HEK293 (cell line): Measurements from ENCODE around the gene PRPF18.

ENCODE experiments used
- CTCF ChIA-PET: fragments of 350-600 bp; formaldehyde crosslinking; extraction: SDS; loops from one replicate; lab custom pipeline; 2021; ENCODE audit warnings: antibody characterized with exemption; lab: Yijun Ruan, JAX
- POLR2A ChIA-PET: fragments of 300-600 bp; formaldehyde crosslinking; extraction: SDS; loops from one replicate; lab custom pipeline; 2020; ENCODE audit warnings: antibody characterized with exemption, inconsistent platforms; lab: Yijun Ruan, JAX
- H3K27ac ChIP-seq: fragments of 200-500 bp; sonication (Bioruptor generic); 2 replicates; pipeline ENCODE4 v1.5.1; 2014; ENCODE audit warnings: low read depth, low read length, control low read depth, inconsistent platforms; ENCODE audit errors: extremely low read depth
- H3K36me3 ChIP-seq, 2 experiments: fragments of 200-500 bp in 1 of 2; sonication (Bioruptor generic) in 1 of 2; 1 replicate in 1 of 2; 2 replicates in 1 of 2; pipeline ENCODE4 v1.5.1; 2014 to 2017; ENCODE audit warnings: inconsistent platforms in 2 of 2, low read length in 2 of 2; ENCODE audit not compliant: control insufficient read depth in 2 of 2, insufficient read depth in 1 of 2
- H3K4me1 ChIP-seq: fragments of 200-500 bp; sonication (Bioruptor generic); 2 replicates; pipeline ENCODE4 v1.5.1; 2014; ENCODE audit warnings: mild to moderate bottlenecking, low read length, inconsistent platforms; ENCODE audit not compliant: control insufficient read depth, insufficient read depth
- H3K4me3 ChIP-seq: 2 replicates; pipeline ENCODE4 v1.5.1; 2011; ENCODE audit warnings: low read depth, mild to moderate bottlenecking, control low read depth, low read length, moderate library complexity
- H3K9me3 ChIP-seq: fragments of 200-500 bp; sonication (Bioruptor generic); 2 replicates; pipeline ENCODE4 v1.5.1; 2014; ENCODE audit warnings: low read depth, low read length, inconsistent platforms; ENCODE audit not compliant: control insufficient read depth, insufficient read depth
- FEZF1 ChIP-seq: fragments of 450-650 bp; formaldehyde crosslinking; IDR thresholded peaks from 2 replicates; pipeline ENCODE4 v1.5.1; 2016; ENCODE audit warnings: missing biosample characterization, missing genetic modification characterization
- GLIS1 ChIP-seq: fragments of 450-650 bp; formaldehyde crosslinking; IDR thresholded peaks from 2 replicates; pipeline ENCODE4 v1.5.1; 2016; ENCODE audit warnings: missing biosample characterization, missing genetic modification characterization
- PRDM4 ChIP-seq: fragments of 450-650 bp; formaldehyde crosslinking; IDR thresholded peaks from 2 replicates; pipeline ENCODE4 v1.5.1; 2017; ENCODE audit warnings: missing biosample characterization, missing genetic modification characterization
- ZBTB17 ChIP-seq: fragments of 450-650 bp; formaldehyde crosslinking; IDR thresholded peaks from 2 replicates; pipeline ENCODE4 v1.5.1; 2016; ENCODE audit warnings: missing biosample characterization, missing genetic modification characterization
- ZNF16 ChIP-seq: fragments of 450-650 bp; formaldehyde crosslinking; IDR thresholded peaks from 2 replicates; pipeline ENCODE4 v1.5.1; 2016; ENCODE audit warnings: low read depth, missing biosample characterization, missing genetic modification characterization
- ZNF19 ChIP-seq: fragments of 450-650 bp; formaldehyde crosslinking; IDR thresholded peaks from 2 replicates; pipeline ENCODE4; 2016; ENCODE audit warnings: missing biosample characterization, missing genetic modification characterization, low read depth
- ZNF202 ChIP-seq: fragments of 450-650 bp; formaldehyde crosslinking; IDR thresholded peaks from 2 replicates; pipeline ENCODE4 v1.5.1; 2016; ENCODE audit warnings: missing biosample characterization, missing genetic modification characterization, borderline replicate concordance
- ZNF404 ChIP-seq: fragments of 450-650 bp; formaldehyde crosslinking; IDR thresholded peaks from 2 replicates; pipeline ENCODE4 v1.5.1; 2017; ENCODE audit warnings: missing biosample characterization, missing genetic modification characterization
- ZNF449 ChIP-seq: fragments of 450-650 bp; formaldehyde crosslinking; IDR thresholded peaks from 2 replicates; pipeline ENCODE4 v1.5.1; 2017; ENCODE audit warnings: missing biosample characterization, mild to moderate bottlenecking, missing genetic modification characterization, moderate library complexity
- ZSCAN16 ChIP-seq: fragments of 450-650 bp; formaldehyde crosslinking; IDR thresholded peaks from 2 replicates; pipeline ENCODE4 v1.5.1; 2016; ENCODE audit warnings: missing biosample characterization, missing genetic modification characterization
- TF ChIP-seq, protein P1 (sequence below): fragments of 450-650 bp; formaldehyde crosslinking; IDR thresholded peaks from 2 replicates; pipeline ENCODE4 v1.5.1; 2016; ENCODE audit warnings: missing biosample characterization, missing genetic modification characterization
- TF ChIP-seq, protein P2 (sequence below): fragments of 450-650 bp; formaldehyde crosslinking; optimal IDR thresholded peaks from 2 replicates; pipeline ENCODE3; 2016; ENCODE audit warnings: missing biosample characterization, mild to moderate bottlenecking, missing genetic modification characterization

PRPF18 gene

DNA sequence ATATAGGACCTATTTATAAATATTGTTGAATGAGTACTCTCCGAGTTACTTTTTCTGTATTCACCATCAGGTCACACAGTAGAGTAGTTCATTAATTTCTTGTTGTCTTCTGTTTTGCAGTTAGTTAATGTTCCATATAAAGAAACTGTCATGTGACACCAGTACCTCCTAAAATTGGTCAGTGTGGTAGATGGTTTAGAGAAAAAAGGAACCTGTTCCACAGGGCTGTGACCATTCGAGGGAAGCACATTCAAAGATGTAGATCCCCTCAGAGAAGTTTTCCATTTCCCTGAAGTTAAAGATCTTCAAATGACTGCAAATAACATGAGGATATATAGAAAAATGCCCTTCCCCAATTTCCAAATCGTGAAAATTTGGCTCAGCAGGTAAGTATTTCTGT lies 45.7 kb downstream of the PRPF18 start:
- TF ChIP-seq ZNF404 = no peak
- no peak for TF ChIP-seq FEZF1 (tag by site-specific recombination)
- TF ChIP-seq, protein P1, sequence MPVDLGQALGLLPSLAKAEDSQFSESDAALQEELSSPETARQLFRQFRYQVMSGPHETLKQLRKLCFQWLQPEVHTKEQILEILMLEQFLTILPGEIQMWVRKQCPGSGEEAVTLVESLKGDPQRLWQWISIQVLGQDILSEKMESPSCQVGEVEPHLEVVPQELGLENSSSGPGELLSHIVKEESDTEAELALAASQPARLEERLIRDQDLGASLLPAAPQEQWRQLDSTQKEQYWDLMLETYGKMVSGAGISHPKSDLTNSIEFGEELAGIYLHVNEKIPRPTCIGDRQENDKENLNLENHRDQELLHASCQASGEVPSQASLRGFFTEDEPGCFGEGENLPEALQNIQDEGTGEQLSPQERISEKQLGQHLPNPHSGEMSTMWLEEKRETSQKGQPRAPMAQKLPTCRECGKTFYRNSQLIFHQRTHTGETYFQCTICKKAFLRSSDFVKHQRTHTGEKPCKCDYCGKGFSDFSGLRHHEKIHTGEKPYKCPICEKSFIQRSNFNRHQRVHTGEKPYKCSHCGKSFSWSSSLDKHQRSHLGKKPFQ (tag by site-specific recombination) = no peak
- TF ChIP-seq ZNF19 (tag by site-specific recombination) = no peak
- no peak for TF ChIP-seq ZSCAN16
- TF ChIP-seq PRDM4 (tag by site-specific recombination) = no peak
- TF ChIP-seq ZNF16 (tag by site-specific recombination) = no peak
- POLR2A ChIA-PET = no interaction called here
- no peaks in the 10 kb centered on the region for H3K9me3 ChIP-seq
- H3K27ac ChIP-seq = no peak overlapping the region
- H3K4me3 ChIP-seq = no peak overlapping the region
- CTCF ChIA-PET = interaction anchor here (0.6 to 1.6 kb wide), 2 partner anchors 27 to 45 kb away, joined by 3 read pairs; partner anchors contain the start of gene PRPF18
- H3K36me3 ChIP-seq = peaks cover 0 to 22% of the 10 kb centered on the region in 2 experiments; a peak in 2 of 3 replicates
- H3K4me1 ChIP-seq = 0 out of 2 replicates have a peak, but pooled peaks cover 2% of the 10 kb centered on the region

DNA sequence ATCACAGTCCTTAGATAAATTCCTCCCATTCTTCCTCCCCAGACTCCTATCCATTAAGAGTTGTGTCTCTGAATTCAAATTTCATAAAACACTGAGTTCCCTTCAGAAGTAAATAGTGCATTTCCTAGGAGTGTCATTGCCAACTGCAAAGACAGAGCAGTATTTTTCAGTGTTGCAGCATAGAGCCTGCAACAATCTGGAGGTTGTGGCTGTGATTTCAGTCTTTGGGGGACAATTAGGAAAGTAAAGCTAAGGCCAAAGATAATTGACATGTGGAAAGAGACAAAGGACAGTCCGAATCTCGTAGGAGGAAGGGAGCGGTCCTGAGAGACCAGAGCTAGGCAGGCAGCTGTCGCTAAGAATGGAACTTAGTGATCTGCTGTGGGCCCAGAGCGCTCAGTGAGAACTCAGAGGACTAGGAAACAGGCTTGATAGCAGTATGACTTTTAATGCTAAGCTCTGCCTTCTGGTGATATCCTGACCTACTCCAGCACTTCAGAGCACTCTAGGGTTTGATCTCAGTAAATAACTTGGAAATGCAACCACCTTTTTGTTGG lies 46.2 kb downstream of the PRPF18 start:
- CTCF ChIA-PET = interaction anchor here (1.6 kb wide), 1 partner anchor 27 kb away, joined by 3 read pairs; no protein-coding TSS in a partner anchor
- TF ChIP-seq GLIS1 (no peak), ZNF202 (tag by site-specific recombination) (no peak)
- peaks cover 0 to 20% of the 10 kb centered on the region in 2 experiments; a peak in 2 of 3 replicates for H3K36me3 ChIP-seq

DNA sequence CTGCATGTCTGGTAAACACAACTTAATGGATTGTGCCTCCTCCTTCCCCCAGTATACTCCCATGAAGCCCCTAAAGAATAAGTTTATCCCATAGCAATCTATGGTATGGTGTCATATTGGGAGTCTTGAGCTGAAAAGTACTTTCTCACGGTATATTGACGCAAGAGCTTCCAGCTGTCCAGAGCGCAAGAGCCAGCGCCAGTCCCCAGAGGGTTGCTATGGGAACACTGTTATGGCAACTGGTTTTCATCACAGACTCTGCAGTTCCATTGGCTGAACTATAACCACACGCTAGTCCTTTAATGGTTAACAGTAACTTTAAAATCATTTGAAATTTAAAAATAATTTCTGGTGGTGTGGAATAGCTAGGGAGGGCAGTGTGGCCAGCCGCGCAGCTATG lies 46.9 kb downstream of the PRPF18 start:
- no peaks in the 10 kb centered on the region for H3K9me3 ChIP-seq
- H3K4me1 ChIP-seq = no peaks in the 10 kb centered on the region
- peaks cover 0 to 27% of the 10 kb centered on the region in 2 experiments; a peak in 2 of 3 replicates for H3K36me3 ChIP-seq
- no peak overlapping the region for H3K4me3 ChIP-seq
- H3K27ac ChIP-seq = no peak overlapping the region
- TF ChIP-seq ZNF449 (tag by site-specific recombination) (no peak), ZBTB17 (tag by site-specific recombination) (no peak)
- TF ChIP-seq, protein P2, sequence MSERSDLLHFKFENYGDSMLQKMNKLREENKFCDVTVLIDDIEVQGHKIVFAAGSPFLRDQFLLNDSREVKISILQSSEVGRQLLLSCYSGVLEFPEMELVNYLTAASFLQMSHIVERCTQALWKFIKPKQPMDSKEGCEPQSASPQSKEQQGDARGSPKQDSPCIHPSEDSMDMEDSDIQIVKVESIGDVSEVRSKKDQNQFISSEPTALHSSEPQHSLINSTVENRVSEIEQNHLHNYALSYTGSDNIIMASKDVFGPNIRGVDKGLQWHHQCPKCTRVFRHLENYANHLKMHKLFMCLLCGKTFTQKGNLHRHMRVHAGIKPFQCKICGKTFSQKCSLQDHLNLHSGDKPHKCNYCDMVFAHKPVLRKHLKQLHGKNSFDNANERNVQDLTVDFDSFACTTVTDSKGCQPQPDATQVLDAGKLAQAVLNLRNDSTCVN (tag by site-specific recombination) = no peak
- ChIA-PET POLR2A (interaction anchor here (1.2 kb wide), 1 partner anchor 47 kb away, joined by 3 read pairs; the partner anchor contains the start of gene PRPF18), CTCF (interaction anchor here (1.3 to 1.6 kb wide), 2 partner anchors 20 to 26 kb away, joined by 3 read pairs; no protein-coding TSS in a partner anchor)

More for the DNA sequence above, 46.2 kb downstream of the PRPF18 start:
- H3K9me3 ChIP-seq = no peaks in the 10 kb centered on the region
- no peak overlapping the region for H3K4me3 ChIP-seq
- H3K27ac ChIP-seq = no peak overlapping the region
- POLR2A ChIA-PET = no interaction called here
- no peaks in the 10 kb centered on the region for H3K4me1 ChIP-seq
